NCI-H524 treated with DMSO at 0.1 percent for 48 hours (cell line): ENCODE data around the gene CAV2.

ENCODE experiments used
- DNase-seq: peaks from one replicate; lab custom pipeline; 2025; lab: John Stamatoyannopoulos, UW

Gene CAV2

DNA sequence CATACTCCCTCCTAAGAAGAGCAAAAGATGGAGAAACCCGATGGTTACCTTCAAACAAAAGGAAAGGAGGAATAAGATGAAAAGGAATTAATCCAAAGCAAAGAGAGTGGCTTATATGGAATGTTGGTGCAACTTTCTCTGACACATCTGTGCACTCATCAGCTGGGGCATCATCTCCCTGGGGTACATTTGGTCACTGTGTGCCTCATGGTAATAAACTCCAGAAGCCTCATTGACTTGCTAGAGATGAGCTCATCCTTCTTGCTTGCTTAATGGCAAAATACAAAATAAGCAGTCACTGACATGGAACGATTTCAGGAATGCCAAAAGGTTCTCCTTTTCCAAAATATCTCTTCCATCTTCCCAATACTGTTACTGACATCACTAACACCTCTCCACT lies 47.8 kb downstream of the CAV2 start:
- DNase-seq = no peak

DNA sequence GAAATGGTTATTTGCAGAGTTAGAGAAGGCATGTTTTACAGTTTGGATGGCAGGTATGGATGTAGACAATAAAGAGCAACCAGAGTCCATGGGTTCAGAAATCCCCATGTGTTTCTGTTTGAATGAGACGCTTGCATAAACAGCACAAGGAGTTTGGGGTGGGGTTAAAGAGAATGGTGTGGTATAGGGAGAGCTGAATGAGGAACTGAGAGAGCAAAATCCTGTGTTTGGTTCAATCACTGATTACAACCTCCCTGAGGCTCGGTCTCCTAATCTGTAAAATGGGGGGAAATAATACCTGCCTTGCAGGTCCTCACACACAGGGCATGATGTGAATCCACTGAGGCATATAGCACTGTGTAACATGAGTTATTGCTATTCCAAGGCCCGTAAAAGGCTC lies 49.0 kb downstream of the CAV2 start:
- no peak for DNase-seq

DNA sequence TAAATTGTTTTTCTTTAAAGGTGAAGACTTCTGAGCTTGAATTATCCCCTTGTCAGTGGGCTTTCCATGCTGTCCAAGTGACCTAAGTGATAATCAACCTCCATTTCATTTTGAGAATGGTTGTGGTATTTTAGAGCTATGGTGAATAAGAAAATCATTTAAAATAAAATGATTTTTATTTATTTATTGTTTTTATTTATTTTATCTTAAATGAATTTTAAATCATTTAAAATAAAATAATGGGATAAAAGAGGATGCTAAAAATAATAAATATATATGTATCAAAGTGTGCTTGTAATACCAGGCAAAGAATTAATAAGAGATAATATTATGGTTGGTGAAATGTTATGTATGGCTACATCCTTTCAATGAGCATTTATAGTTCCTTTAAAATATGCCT lies 49.8 kb downstream of the CAV2 start:
- no peak for DNase-seq

DNA sequence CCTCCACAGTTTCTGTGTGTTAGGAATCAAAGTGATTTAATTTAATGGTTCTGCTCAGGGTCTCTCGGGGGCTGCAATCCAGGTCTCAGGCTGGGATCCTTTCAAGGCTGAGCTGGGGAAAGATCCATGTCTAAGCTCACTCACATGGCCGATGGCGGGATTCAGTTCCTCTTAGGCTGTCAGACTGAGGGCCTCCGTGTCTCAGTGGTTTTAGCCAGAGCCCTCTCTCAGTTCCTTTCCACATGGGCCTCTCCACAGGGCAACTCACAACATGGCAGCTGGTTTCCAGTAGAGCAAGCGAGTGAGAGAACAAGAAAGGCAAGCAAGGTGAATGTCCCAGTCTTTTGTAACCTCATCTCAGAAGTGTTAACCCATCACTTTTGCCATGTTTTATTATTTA lies 52.2 kb downstream of the CAV2 start:
- DNase-seq = no peak

DNA sequence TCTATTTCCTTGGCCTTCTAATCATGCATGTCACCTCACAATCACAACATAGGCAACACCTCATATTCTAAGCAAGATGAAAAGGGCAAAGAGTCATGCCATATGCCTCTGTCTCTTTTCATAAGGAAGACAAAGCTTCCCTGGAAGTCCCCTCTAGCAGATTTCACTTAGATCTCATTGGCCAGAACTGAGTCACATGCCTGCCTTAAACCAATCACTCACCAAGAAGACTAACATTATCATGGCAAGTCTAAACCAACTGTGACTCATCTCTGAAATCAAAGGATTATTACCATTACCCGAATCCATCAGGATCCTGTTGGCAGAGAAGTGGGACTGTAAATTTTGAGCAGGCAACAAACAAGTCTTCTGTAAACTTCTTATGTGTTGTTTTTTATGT lies 53.1 kb downstream of the CAV2 start:
- no peak for DNase-seq

DNA sequence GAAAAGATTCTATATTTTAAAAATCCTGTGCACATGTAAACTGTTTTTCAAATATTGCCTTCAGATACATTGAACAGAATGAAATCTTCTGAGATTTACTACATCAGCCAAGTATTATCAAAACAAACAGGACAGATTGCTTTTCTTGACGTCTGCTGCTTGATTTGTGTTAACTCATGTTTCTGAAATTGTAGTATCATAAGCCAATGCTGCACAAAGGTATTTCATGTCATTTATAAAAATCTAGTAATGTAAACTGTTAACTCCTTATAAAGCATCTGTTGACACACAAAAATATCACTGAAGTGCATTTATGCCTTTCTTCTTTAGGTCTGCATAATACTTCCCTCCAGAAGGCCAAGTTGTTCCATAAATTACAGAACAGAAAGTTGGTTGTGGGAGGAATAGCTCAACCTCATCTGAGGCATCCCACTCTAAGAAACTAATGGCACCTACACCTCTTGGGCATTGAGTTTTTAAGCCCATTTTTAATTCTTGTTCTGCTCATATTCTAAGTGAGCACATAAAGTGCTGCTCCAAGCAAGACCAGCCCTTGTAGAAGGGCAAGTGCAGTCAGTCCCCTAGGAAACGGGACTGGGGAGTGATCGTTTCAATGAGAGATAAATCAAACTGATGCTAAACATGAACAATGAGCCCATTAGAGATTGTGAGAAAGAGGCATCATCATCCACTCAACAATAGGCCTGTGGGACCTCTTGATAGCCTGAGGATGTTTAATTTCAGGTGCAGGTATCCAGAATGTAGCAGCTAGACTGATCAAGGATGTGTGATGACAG lies 53.8 kb downstream of the CAV2 start:
- DNase-seq = no peak

DNA sequence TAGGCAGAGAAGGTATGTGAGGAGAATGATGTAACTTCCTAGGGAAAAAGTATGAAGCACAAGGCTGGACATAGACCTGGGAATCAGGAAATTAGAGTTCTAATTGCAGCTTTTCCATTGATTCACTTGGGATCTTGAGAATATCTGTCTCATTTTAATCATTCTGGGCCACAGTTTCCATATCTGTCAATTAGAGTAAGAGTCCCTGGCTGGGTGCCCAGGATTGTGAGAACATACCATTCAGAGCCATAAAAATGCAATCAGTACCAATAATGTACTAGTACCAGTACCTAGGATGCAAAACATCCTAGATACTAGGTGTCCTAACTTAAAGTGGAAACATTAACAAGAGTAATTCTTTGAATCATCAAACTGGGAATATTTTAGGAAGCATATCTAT lies 54.9 kb downstream of the CAV2 start:
- DNase-seq = no peak

DNA sequence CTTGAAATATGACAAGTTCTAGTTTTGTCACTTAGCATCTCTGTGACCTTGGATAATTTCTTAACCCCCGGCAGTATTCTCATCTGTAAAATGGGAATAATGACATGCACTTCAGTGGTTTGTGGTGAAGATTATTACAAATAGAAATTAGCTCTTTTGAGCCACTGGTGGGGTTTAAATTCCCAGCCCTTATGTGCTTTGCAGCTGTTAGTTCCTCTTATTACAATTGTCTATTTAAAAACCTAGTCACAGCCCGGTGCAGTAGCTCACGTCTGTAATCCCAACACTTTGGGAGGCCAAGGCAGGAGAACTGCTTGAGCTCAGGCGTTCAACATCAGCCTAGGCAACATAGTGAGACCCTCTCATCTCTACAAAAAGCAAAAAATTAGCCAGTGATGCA lies 55.4 kb downstream of the CAV2 start:
- DNase-seq = no peak

DNA sequence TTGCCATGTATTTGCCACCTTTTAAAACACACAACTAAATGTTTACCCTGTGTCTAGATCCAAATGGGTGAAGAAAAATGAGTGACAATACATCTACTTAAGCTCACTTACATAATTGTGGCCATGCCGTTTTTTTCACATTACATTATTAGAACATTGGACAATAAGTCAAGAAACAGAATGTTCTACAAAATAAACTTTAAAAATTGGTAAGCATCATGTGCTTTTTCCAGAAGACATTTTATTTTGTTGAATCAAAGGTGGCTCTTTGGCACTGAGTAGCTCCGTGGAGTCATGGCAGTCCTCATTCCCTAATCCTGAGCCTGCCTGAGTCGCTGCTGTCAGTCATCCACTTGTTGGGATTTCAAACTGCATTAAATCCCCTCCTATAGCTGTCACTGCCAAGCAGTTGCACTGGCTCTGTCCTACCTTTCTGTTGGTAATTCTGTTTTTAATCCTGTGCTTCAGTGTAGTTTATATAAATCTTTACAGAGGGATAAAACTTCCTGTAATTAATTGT lies 57.6 kb downstream of the CAV2 start:
- DNase-seq = no peak

DNA sequence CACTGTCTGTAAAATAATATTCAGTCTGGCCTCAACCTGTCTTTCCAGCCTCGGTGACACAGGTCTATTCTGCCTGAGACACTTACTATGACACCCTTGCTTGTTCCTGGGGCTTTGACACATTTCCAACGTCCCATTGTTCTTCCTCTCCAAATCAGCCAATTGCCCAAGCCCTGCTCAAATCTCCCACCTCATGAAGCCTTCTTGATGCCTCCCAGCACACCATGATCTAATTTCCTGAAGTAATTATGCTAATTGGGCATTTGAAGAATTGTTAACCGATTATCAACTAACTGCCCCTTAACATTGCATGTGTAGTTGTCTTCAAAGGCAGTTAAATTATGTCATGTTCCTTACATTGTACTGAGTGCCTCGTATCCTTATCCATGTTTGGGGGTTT lies 58.4 kb downstream of the CAV2 start:
- no peak for DNase-seq
